OCI-LY7 (cell line): Measurements from ENCODE around the gene WDR91. TPM values are rescaled to one million over a fixed set of nuclear protein-coding genes. Genes with fewer than 3 reads are reported as not detected.
"Not testable (repeated sequence)": the region's sequence is repeated elsewhere in the genome, so short reads cannot be mapped to it uniquely, and the experiment has no call there.

Experiments
- BruUV-seq: library from RNA; stranded (reverse); fragments of 400-500 nt; replicated peaks from 2 replicates; lab custom pipeline; 2021; lab: Mats Ljungman, UMichigan
- CTCF ChIA-PET: fragments of 300-600 bp; sonication (Branson Sonifier 250); formaldehyde crosslinking; loops from one replicate; lab custom pipeline; 2022; ENCODE audit warnings: antibody characterized with exemption; ENCODE audit not compliant: unreplicated experiment; lab: Charles Lee
- POLR2A ChIA-PET: fragments of 300-600 bp; sonication (Branson Sonifier 250); formaldehyde crosslinking; loops from one replicate; lab custom pipeline; 2022; ENCODE audit warnings: antibody characterized with exemption; lab: Charles Lee
- DNase-seq: peaks from one replicate; pipeline ENCODE4 v3.0.0-alpha.2; 2015; ENCODE audit warnings: low spot score
- H2AFZ ChIP-seq: fragments of 200-600 bp; sonication (generic), shearing (Covaris generic); 2 replicates; pipeline ENCODE4 v1.6.1; 2014; ENCODE audit warnings: mild to moderate bottlenecking, antibody characterized with exemption, low read length, moderate library complexity
- H3K27ac ChIP-seq: fragments of 200-600 bp; sonication (generic); 2 replicates; pipeline ENCODE4 v1.5.1; 2014; ENCODE audit warnings: mixed run types, low read depth, mild to moderate bottlenecking, moderate library complexity, low read length, inconsistent platforms; ENCODE audit not compliant: poor library complexity, severe bottlenecking
- H3K36me3 ChIP-seq: fragments of 200-600 bp; sonication (generic); 2 replicates; pipeline ENCODE4 v1.6.1; 2014; ENCODE audit warnings: mild to moderate bottlenecking, antibody characterized with exemption, low read length, moderate library complexity, mixed read lengths; ENCODE audit not compliant: insufficient read depth
- H3K4me1 ChIP-seq: fragments of 200-600 bp; sonication (generic); 2 replicates; pipeline ENCODE4 v1.5.1; 2014; ENCODE audit warnings: mild to moderate bottlenecking, low read length; ENCODE audit not compliant: insufficient read depth, poor library complexity, severe bottlenecking
- H3K4me2 ChIP-seq: fragments of 200-600 bp; sonication (generic); 2 replicates; pipeline ENCODE4 v1.6.1; 2014; ENCODE audit warnings: mild to moderate bottlenecking, low read length
- H3K4me3 ChIP-seq: fragments of 200-600 bp; sonication (generic); 2 replicates; pipeline ENCODE4 v1.5.1; 2014; ENCODE audit warnings: mild to moderate bottlenecking, low read depth, low read length; ENCODE audit not compliant: poor library complexity, severe bottlenecking
- H3K79me2 ChIP-seq: fragments of 200-600 bp; sonication (generic); 2 replicates; pipeline ENCODE4 v1.6.1; 2016; ENCODE audit warnings: low read depth, mild to moderate bottlenecking, low read length, moderate library complexity, mixed read lengths; ENCODE audit not compliant: insufficient read depth
- H3K9me2 ChIP-seq: fragments of 200-600 bp; sonication (generic); 2 replicates; pipeline ENCODE4 v1.6.1; 2016; ENCODE audit warnings: mild to moderate bottlenecking, low read length, mixed read lengths; ENCODE audit not compliant: insufficient read depth
- H3K9me3 ChIP-seq: fragments of 200-600 bp; sonication (generic); 2 replicates; pipeline ENCODE4 v1.6.1; 2014; ENCODE audit warnings: mild to moderate bottlenecking, mixed run types, low read length, mixed read lengths
- H4K20me1 ChIP-seq: fragments of 200-600 bp; sonication (generic); 2 replicates; pipeline ENCODE4 v1.6.1; 2014; ENCODE audit warnings: mild to moderate bottlenecking, antibody characterized with exemption, low read length, moderate library complexity, mixed read lengths; ENCODE audit not compliant: insufficient read depth
- CTCF ChIP-seq: fragments of 200-600 bp; sonication (generic); conservative IDR thresholded peaks from 2 replicates; pipeline ENCODE4 v1.5.1; 2014; ENCODE audit warnings: mild to moderate bottlenecking, antibody characterized with exemption, low read length, moderate library complexity, mixed read lengths
- EZH2phosphoT487 ChIP-seq: fragments of 200-600 bp; sonication (generic); IDR thresholded peaks from 2 replicates; pipeline ENCODE4 v1.6.1; 2018; ENCODE audit warnings: low read depth, borderline replicate concordance, mild to moderate bottlenecking, mixed run types, antibody characterized with exemption, low read length, moderate library complexity, mixed read lengths
- intact Hi-C: fragments of 100-400 bp; cut with micrococcal nuclease; formaldehyde crosslinking; loops from one replicate; pipeline ENCODE4 v1.10.0; 2022; ENCODE audit not compliant: unreplicated experiment
- total RNA-seq, 2 experiments: library from RNA; depleted of rRNA in 1 of 2; stranded (reverse); fragments of >200 nt in 1 of 2; shearing (Covaris generic) in 1 of 2; gene quantifications; 2 replicates each; pipeline ENCODE4 v1.2.3, GENCODE V29; 2014 to 2022

WDR91 gene
- total RNA-seq, 2 experiments from 2014 or later = 13.6 to 17.1 TPM

GRCh38 chr7:135177028-135177696, 34.2 kb downstream of the WDR91 start:
- no TSS peak for BruUV-seq
- ChIA-PET POLR2A (interaction anchor here (0.6 to 0.7 kb wide), 2 partner anchors 55 to 197 kb away, joined by 3 read pairs; no protein-coding TSS in a partner anchor), CTCF (interaction anchor here (0.7 kb wide), 1 partner anchor 53 kb away, joined by 3 read pairs; no protein-coding TSS in a partner anchor)
- H3K4me2 ChIP-seq = no peak overlapping the region
- no peaks in the 10 kb centered on the region for H3K79me2 ChIP-seq
- H4K20me1 ChIP-seq = no peaks in the 10 kb centered on the region
- peaks cover under 1% of the 10 kb centered on the region; the same call in 1 of the 2 replicates for H3K36me3 ChIP-seq
- DNase-seq = no peak
- H3K9me3 ChIP-seq = peaks cover 23% of the 10 kb centered on the region
- intact Hi-C loops = loop anchor here (10.0 kb wide), 1 partner anchor 412 kb away; no protein-coding TSS in a partner anchor
- TF ChIP-seq EZH2phosphoT487 = no peak
- no peak for TF ChIP-seq CTCF
- H3K4me3 ChIP-seq = no peak overlapping the region
- H3K9me2 ChIP-seq = no peaks in the 10 kb centered on the region
- H3K27ac ChIP-seq = no peak overlapping the region
- H3K4me1 ChIP-seq = peaks cover 7% of the 10 kb centered on the region
- H2AFZ ChIP-seq = no peak overlapping the region

- CTCF ChIA-PET = no interaction called here
- peaks cover 12% of the 10 kb centered on the region for H3K9me3 ChIP-seq
- H3K4me3 ChIP-seq = no peak overlapping the region
- H3K79me2 ChIP-seq = no peaks in the 10 kb centered on the region
- no peaks in the 10 kb centered on the region for H4K20me1 ChIP-seq
- DNase-seq = no peak
- H3K4me1 ChIP-seq = peaks cover 19% of the 10 kb centered on the region
- no peaks in the 10 kb centered on the region; the same call in 1 of the 2 replicates for H3K36me3 ChIP-seq
- POLR2A ChIA-PET = interaction anchor here (0.5 kb wide), 1 partner anchor 1143 kb away, joined by 4 read pairs; no protein-coding TSS in a partner anchor
- BruUV-seq = no TSS peak
- no peaks in the 10 kb centered on the region for H3K9me2 ChIP-seq
- H2AFZ ChIP-seq = no peak overlapping the region
- no peak overlapping the region for H3K27ac ChIP-seq
- intact Hi-C loops = loop anchor here (10.0 kb wide), 1 partner anchor 411 kb away; no protein-coding TSS in a partner anchor
- TF ChIP-seq EZH2phosphoT487 = no peak
- no peak for TF ChIP-seq CTCF
- H3K4me2 ChIP-seq = no peak overlapping the region
Observed at GRCh38 chr7:135175931-135176330, 35.4 kb downstream of the WDR91 start.

GRCh38 chr7:135174941-135175340, 36.4 kb downstream of the WDR91 start:
- H3K4me2 ChIP-seq = no peak overlapping the region
- H3K4me1 ChIP-seq = peaks cover 19% of the 10 kb centered on the region
- no peaks in the 10 kb centered on the region for H3K9me2 ChIP-seq
- ChIA-PET CTCF (no interaction called here), POLR2A (interaction anchor here (0.6 kb wide), 1 partner anchor 238 kb away, joined by 4 read pairs; no protein-coding TSS in a partner anchor)
- no peaks in the 10 kb centered on the region for H4K20me1 ChIP-seq
- no TSS peak for BruUV-seq
- H3K36me3 ChIP-seq = no peaks in the 10 kb centered on the region
- 0 out of 2 replicates have a peak, but pooled peaks cover 2% of the 10 kb centered on the region for H3K9me3 ChIP-seq
- intact Hi-C loops = loop anchor here (5.0 to 10.0 kb wide), 2 partner anchors 410 to 807 kb away; no protein-coding TSS in a partner anchor
- TF ChIP-seq EZH2phosphoT487 (no peak), CTCF (no peak)
- H3K27ac ChIP-seq = no peak overlapping the region
- no peaks in the 10 kb centered on the region for H3K79me2 ChIP-seq
- H2AFZ ChIP-seq = no peak overlapping the region
- H3K4me3 ChIP-seq = no peak overlapping the region
- DNase-seq = no peak

- H3K4me2 ChIP-seq, H3K4me3 ChIP-seq, H3K36me3 ChIP-seq, H3K9me3 ChIP-seq, H3K9me2 ChIP-seq, H3K79me2 ChIP-seq, DNase-seq, H3K27ac ChIP-seq, H4K20me1 ChIP-seq, H2AFZ ChIP-seq, CTCF ChIA-PET, BruUV-seq: not testable (repeated sequence)
- intact Hi-C loops = loop anchor here (5.0 to 10.0 kb wide), 2 partner anchors 409 to 808 kb away; no protein-coding TSS in a partner anchor
- POLR2A ChIA-PET = interaction anchor here (1.1 to 1.6 kb wide), 4 partner anchors 10 to 528 kb away, joined by 3 to 5 read pairs (median 4); no protein-coding TSS in a partner anchor
- H3K4me1 ChIP-seq = peaks cover 25% of the 10 kb centered on the region
Observed at GRCh38 chr7:135173916-135174315, 37.4 kb downstream of the WDR91 start.
